GM10248 (cell line): ENCODE data around the gene GLTPD2.
A peak's percentile ranks its signal among the peaks of the same experiment; 100 is the strongest.

Experiments used
- CTCF ChIA-PET: fragments of 300-600 bp; sonication (Branson Sonifier 250); formaldehyde crosslinking; extraction: SDS; loops from one replicate; lab custom pipeline; 2021; ENCODE audit warnings: antibody characterized with exemption; lab: Yijun Ruan, JAX
- POLR2A ChIA-PET: fragments of 350-650 bp; sonication (Branson Sonifier 250); formaldehyde crosslinking; extraction: SDS; loops from one replicate; lab custom pipeline; 2020; ENCODE audit warnings: antibody characterized with exemption; lab: Yijun Ruan, JAX
- DNase-seq: peaks from one replicate; pipeline ENCODE4 v3.0.0; 2012; ENCODE audit errors: extremely low spot score
- CTCF ChIP-seq: IDR thresholded peaks from 2 replicates; pipeline ENCODE4 v1.5.1; 2012; ENCODE audit warnings: mild to moderate bottlenecking, low read depth; ENCODE audit errors: extremely low read depth, missing control alignments, control extremely low read depth

The GLTPD2 gene

GRCh38 chr17:4788807-4789700, at the start of gene GLTPD2:
TSS of gene GLTPD2 (plus strand) at chr17:4788964. CDS start at chr17:4789012, 48 bp downstream.
- DNase-seq = no peak
- POLR2A ChIA-PET = interaction anchor here (1.5 kb wide), 1 partner anchor 232 kb away, joined by 3 read pairs; no protein-coding TSS in a partner anchor

GRCh38 chr17:4739122-4740024, 49.4 kb upstream of the GLTPD2 start, which contains the start of the genes CXCL16 and ZMYND15:
TSS of gene CXCL16 (minus strand) at chr17:4739928. CDS start at chr17:4739339, 589 bp downstream.
TSS of gene ZMYND15 (plus strand) at chr17:4739833. CDS start at chr17:4740549, 716 bp downstream.
- peak; percentile 87 for DNase-seq
- POLR2A ChIA-PET = no interaction called here
- TF ChIP-seq CTCF = no peak
- CTCF ChIA-PET = interaction anchor here (1.2 kb wide), 1 partner anchor 51 kb away, joined by 4 read pairs; no protein-coding TSS in a partner anchor

More at GRCh38 chr17:4788807-4789700, at the start of gene GLTPD2:
- no peak for TF ChIP-seq CTCF
- CTCF ChIA-PET = interaction anchor here (0.6 to 2.5 kb wide), 27 partner anchors 9 to 222 kb away, joined by 3 to 21 read pairs (median 6); partner anchors contain the start of genes ARRB2, C17orf107, C17orf114 and CHRNE

GRCh38 chr17:4740025-4740351, 48.8 kb upstream of the GLTPD2 start:
- TF ChIP-seq CTCF = no peak
- ChIA-PET POLR2A (no interaction called here), CTCF (no interaction called here)
- DNase-seq = no peak

GRCh38 chr17:4740584-4740983, 48.2 kb upstream of the GLTPD2 start:
- ChIA-PET CTCF (no interaction called here), POLR2A (no interaction called here)
- DNase-seq = no peak
- TF ChIP-seq CTCF = no peak

- no peak for DNase-seq
- ChIA-PET POLR2A (no interaction called here), CTCF (no interaction called here)
- TF ChIP-seq CTCF = no peak
Measured at GRCh38 chr17:4741544-4741943, 47.2 kb upstream of the GLTPD2 start.

- TF ChIP-seq CTCF = no peak
- DNase-seq = no peak
- POLR2A ChIA-PET = no interaction called here
- CTCF ChIA-PET = no interaction called here
Measured at GRCh38 chr17:4742133-4742532, 46.6 kb upstream of the GLTPD2 start.
